CD4-positive, alpha-beta T cell (primary cell): ENCODE data around the gene UGT1A10. TPM values are rescaled to one million over a fixed set of nuclear protein-coding genes. Genes with fewer than 3 reads are reported as not detected.

Experiments used
- ATAC-seq: fragments of 200-7000 bp; cut with Tn5 transposase; one replicate; pipeline ENCODE4 v1.10.0; 2022; ENCODE audit warnings: mild to moderate bottlenecking; ENCODE audit not compliant: poor library complexity
- CTCF ChIA-PET: fragments of 350-600 bp; sonication (Branson Sonifier 250); formaldehyde crosslinking; loops from one replicate; lab custom pipeline; 2021; ENCODE audit warnings: antibody characterized with exemption, inconsistent platforms; lab: Charles Lee
- POLR2A ChIA-PET: fragments of 350-600 bp; sonication (Branson Sonifier 250); formaldehyde crosslinking; loops from one replicate; lab custom pipeline; 2021; ENCODE audit warnings: antibody characterized with exemption, inconsistent platforms; lab: Charles Lee
- DNase-seq, 14 experiments: peaks; one replicate each; pipeline ENCODE4 v3.0.0-alpha.2; 2013 to 2020; ENCODE audit warnings: mixed read lengths in 2 of 14
- H3K27ac ChIP-seq, 2 donors: one replicate each; pipeline versions ENCODE4 v1.5.1 to v1.7.0; 2013; ENCODE audit warnings: low read length in 2 of 2, low read depth in 1 of 2, mild to moderate bottlenecking in 1 of 2
- H3K27me3 ChIP-seq, 2 experiments: 1 replicate in 1 of 2; 2 replicates in 1 of 2; pipeline versions ENCODE4 v1.6.1 to v1.7.0; 2013; ENCODE audit warnings: low read length in 2 of 2, control low read depth in 1 of 2, mild to moderate bottlenecking in 1 of 2, moderate library complexity in 1 of 2; ENCODE audit not compliant: insufficient read depth in 2 of 2, control insufficient read depth in 1 of 2
- H3K36me3 ChIP-seq: one replicate; pipeline ENCODE4 v1.6.1; 2013; ENCODE audit warnings: low read length, control low read depth; ENCODE audit not compliant: insufficient read depth
- H3K4me1 ChIP-seq: one replicate; pipeline ENCODE4 v1.6.1; 2013; ENCODE audit warnings: low read length, control low read depth; ENCODE audit not compliant: insufficient read depth
- H3K4me3 ChIP-seq: one replicate; pipeline ENCODE4 v1.5.1; 2013; ENCODE audit warnings: mild to moderate bottlenecking, low read length, moderate library complexity
- H3K9me3 ChIP-seq, 2 experiments: 1 replicate in 1 of 2; 2 replicates in 1 of 2; pipeline versions ENCODE4 v1.6.1 to v1.7.0; 2013; ENCODE audit warnings: low read length in 2 of 2, mild to moderate bottlenecking in 2 of 2, control low read depth in 1 of 2, moderate library complexity in 1 of 2; ENCODE audit not compliant: control insufficient read depth in 1 of 2, insufficient read depth in 1 of 2
- H3K27ac Mint-ChIP-seq: one replicate; pipeline ENCODE4 v1.8.0; 2020; ENCODE audit warnings: mixed read lengths
- H3K27me3 Mint-ChIP-seq: one replicate; pipeline ENCODE4 v1.8.0; 2021; ENCODE audit warnings: mixed read lengths
- H3K36me3 Mint-ChIP-seq: one replicate; pipeline ENCODE4 v1.8.0; 2021; ENCODE audit warnings: low read depth, mixed read lengths
- H3K4me1 Mint-ChIP-seq: one replicate; pipeline ENCODE4 v1.8.0; 2021; ENCODE audit warnings: low read depth, mixed read lengths
- H3K4me3 Mint-ChIP-seq: one replicate; pipeline ENCODE4 v1.8.0; 2020; ENCODE audit warnings: mild to moderate bottlenecking, mixed read lengths
- H3K9me3 Mint-ChIP-seq: one replicate; pipeline ENCODE4 v1.8.0; 2020; ENCODE audit warnings: mixed read lengths
- CTCF ChIP-seq: fragments of 200-600 bp; IDR thresholded peaks from one replicate; pipeline ENCODE4 v1.8.0; 2022; ENCODE audit warnings: antibody characterized with exemption, mild to moderate bottlenecking
- intact Hi-C, 2 experiments: fragments of 100-400 bp; cut with DNase I in 1 of 2; cut with micrococcal nuclease in 1 of 2; formaldehyde crosslinking; loops; one replicate each; pipeline versions ENCODE4 v1.15.1 to v1.9.0; 2023 to 2025; cut with DNase I, micrococcal nuclease
- total RNA-seq, 174 experiments: library from RNA in 2 of 174; stranded (reverse) in 2 of 174; gene quantifications; one replicate each; pipeline ENCODE4 v1.2.3 and lab custom pipeline; 2021 to 2026

Gene UGT1A10
- total RNA-seq, 2 experiments from 2014 or later: not detected

- intact Hi-C loops: no loop called here
- DNase-seq (peak in 1 of 14 experiments; percentile 2), ATAC-seq (no peak)
- no peak overlapping the region for H3K27ac ChIP-seq
- POLR2A ChIA-PET: no interaction called here
- Mint-ChIP-seq H3K4me3 (no peak overlapping the region), H3K27ac (no peak overlapping the region), H3K27me3 (peaks cover 7% of the 10 kb centered on the region), H3K4me1 (no peaks in the 10 kb centered on the region), H3K9me3 (no peaks in the 10 kb centered on the region), H3K36me3 (no peaks in the 10 kb centered on the region)
- CTCF ChIA-PET: no interaction called here
- TF ChIP-seq CTCF: no peak
- peaks cover 0 to 18% of the 10 kb centered on the region in 2 experiments for H3K9me3 ChIP-seq
- H3K4me1 ChIP-seq: no peaks in the 10 kb centered on the region
- peaks cover 0 to 2% of the 10 kb centered on the region in 2 experiments for H3K27me3 ChIP-seq
- no peak overlapping the region for H3K4me3 ChIP-seq
- no peaks in the 10 kb centered on the region for H3K36me3 ChIP-seq
These were observed 180.1 kb downstream of the UGT1A10 start for GRCh38 chr2:233816334-233816733.

GRCh38 chr2:233816771-233817170 lies 180.5 kb downstream of the UGT1A10 start:
- H3K36me3 Mint-ChIP-seq: no peaks in the 10 kb centered on the region

GRCh38 chr2:233817361-233817911 lies 181.2 kb downstream of the UGT1A10 start:
- H3K27ac Mint-ChIP-seq: no peak overlapping the region
- no peaks in the 10 kb centered on the region for H3K4me1 Mint-ChIP-seq
- Histone ChIP-seq H3K36me3 (no peaks in the 10 kb centered on the region), H3K27ac (no peak overlapping the region), H3K9me3 (peaks cover 0 to 13% of the 10 kb centered on the region in 2 experiments), H3K4me3 (no peak overlapping the region), H3K27me3 (peaks cover 0 to 2% of the 10 kb centered on the region in 2 experiments), H3K4me1 (no peaks in the 10 kb centered on the region)
- intact Hi-C loops: no loop called here
- DNase-seq: peak in 1 of 14 experiments; percentile 15
- H3K27me3 Mint-ChIP-seq: peaks cover 7% of the 10 kb centered on the region
- no peaks in the 10 kb centered on the region for H3K9me3 Mint-ChIP-seq
- ChIA-PET POLR2A (no interaction called here), CTCF (no interaction called here)
- H3K4me3 Mint-ChIP-seq: no peak overlapping the region
- H3K36me3 Mint-ChIP-seq: no peaks in the 10 kb centered on the region
- TF ChIP-seq CTCF: no peak
- ATAC-seq: no peak

More at GRCh38 chr2:233816771-233817170, 180.5 kb downstream of the UGT1A10 start:
- ATAC-seq (no peak), DNase-seq (peak in 1 of 14 experiments; percentile 10)
- Histone ChIP-seq H3K4me1 (no peaks in the 10 kb centered on the region), H3K27ac (no peak overlapping the region), H3K4me3 (no peak overlapping the region), H3K9me3 (peaks cover 0 to 16% of the 10 kb centered on the region in 2 experiments), H3K27me3 (peaks cover 0 to 2% of the 10 kb centered on the region in 2 experiments), H3K36me3 (no peaks in the 10 kb centered on the region)
- H3K27me3 Mint-ChIP-seq: peaks cover 11% of the 10 kb centered on the region
- TF ChIP-seq CTCF: no peak
- no peaks in the 10 kb centered on the region for H3K9me3 Mint-ChIP-seq
- POLR2A ChIA-PET: no interaction called here
- H3K27ac Mint-ChIP-seq: no peak overlapping the region
- no peaks in the 10 kb centered on the region for H3K4me1 Mint-ChIP-seq
- CTCF ChIA-PET: no interaction called here
- no peak overlapping the region for H3K4me3 Mint-ChIP-seq
- intact Hi-C loops: no loop called here
